Activated CD8-positive, alpha-beta T cell treated with anti-CD3 and anti-CD28 coated beads for 36 hours (primary cell): Measurements from ENCODE around the gene CHD6. TPM values are rescaled to one million over a fixed set of nuclear protein-coding genes. Genes with fewer than 3 reads are reported as not detected.

Experiments used
- ATAC-seq: fragments of 200-7000 bp; cut with Tn5 transposase; one replicate; pipeline ENCODE4 v1.10.0; 2021; ENCODE audit warnings: mild to moderate bottlenecking, moderate library complexity
- CTCF ChIA-PET: fragments of 350-600 bp; sonication (Branson Sonifier 250); formaldehyde crosslinking; loops from one replicate; lab custom pipeline; 2021; ENCODE audit warnings: antibody characterized with exemption; lab: Charles Lee
- POLR2A ChIA-PET: fragments of 350-600 bp; sonication (Branson Sonifier 250); formaldehyde crosslinking; loops from one replicate; lab custom pipeline; 2021; ENCODE audit warnings: antibody characterized with exemption; lab: Charles Lee
- DNase-seq: peaks from one replicate; pipeline ENCODE4 v3.0.0-alpha.2; 2020
- H3K27ac Mint-ChIP-seq: one replicate; pipeline ENCODE4 v1.8.0; 2021; ENCODE audit warnings: mild to moderate bottlenecking, mixed read lengths
- H3K27me3 Mint-ChIP-seq: one replicate; pipeline ENCODE4 v1.8.0; 2021; ENCODE audit warnings: mixed read lengths
- H3K36me3 Mint-ChIP-seq: one replicate; pipeline ENCODE4 v1.8.0; 2021; ENCODE audit warnings: low read depth, mixed read lengths
- H3K4me1 Mint-ChIP-seq: one replicate; pipeline ENCODE4 v1.8.0; 2021; ENCODE audit warnings: low read depth, mixed read lengths
- H3K4me3 Mint-ChIP-seq: one replicate; pipeline ENCODE4 v1.8.0; 2021; ENCODE audit warnings: mild to moderate bottlenecking, moderate library complexity, mixed read lengths
- H3K9me3 Mint-ChIP-seq: one replicate; pipeline ENCODE4 v1.8.0; 2021; ENCODE audit warnings: mixed read lengths
- intact Hi-C: fragments of 100-400 bp; cut with micrococcal nuclease; formaldehyde crosslinking; loops from one replicate; pipeline ENCODE4 v1.10.0; 2022
- total RNA-seq, 2 experiments: library from RNA; stranded (reverse); gene quantifications; one replicate each; pipeline ENCODE4 v1.2.3, GENCODE V29; 2021
- TF ChIP-seq, protein P1 (sequence below): fragments of 200-600 bp; IDR thresholded peaks from one replicate; pipeline ENCODE4 v1.8.0; 2022; ENCODE audit warnings: antibody characterized with exemption, mild to moderate bottlenecking

CHD6 gene
- total RNA-seq, 2 experiments from 2014 or later: 25.4 to 28.2 TPM

- ATAC-seq (no peak), DNase-seq (no peak)
- no peak overlapping the region for H3K27ac Mint-ChIP-seq
- intact Hi-C loops: no loop called here
- TF ChIP-seq, protein P1, sequence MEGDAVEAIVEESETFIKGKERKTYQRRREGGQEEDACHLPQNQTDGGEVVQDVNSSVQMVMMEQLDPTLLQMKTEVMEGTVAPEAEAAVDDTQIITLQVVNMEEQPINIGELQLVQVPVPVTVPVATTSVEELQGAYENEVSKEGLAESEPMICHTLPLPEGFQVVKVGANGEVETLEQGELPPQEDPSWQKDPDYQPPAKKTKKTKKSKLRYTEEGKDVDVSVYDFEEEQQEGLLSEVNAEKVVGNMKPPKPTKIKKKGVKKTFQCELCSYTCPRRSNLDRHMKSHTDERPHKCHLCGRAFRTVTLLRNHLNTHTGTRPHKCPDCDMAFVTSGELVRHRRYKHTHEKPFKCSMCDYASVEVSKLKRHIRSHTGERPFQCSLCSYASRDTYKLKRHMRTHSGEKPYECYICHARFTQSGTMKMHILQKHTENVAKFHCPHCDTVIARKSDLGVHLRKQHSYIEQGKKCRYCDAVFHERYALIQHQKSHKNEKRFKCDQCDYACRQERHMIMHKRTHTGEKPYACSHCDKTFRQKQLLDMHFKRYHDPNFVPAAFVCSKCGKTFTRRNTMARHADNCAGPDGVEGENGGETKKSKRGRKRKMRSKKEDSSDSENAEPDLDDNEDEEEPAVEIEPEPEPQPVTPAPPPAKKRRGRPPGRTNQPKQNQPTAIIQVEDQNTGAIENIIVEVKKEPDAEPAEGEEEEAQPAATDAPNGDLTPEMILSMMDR: no peak
- H3K4me3 Mint-ChIP-seq: no peak overlapping the region
- no peaks in the 10 kb centered on the region for H3K4me1 Mint-ChIP-seq
- H3K9me3 Mint-ChIP-seq: no peaks in the 10 kb centered on the region
- POLR2A ChIA-PET: no interaction called here
- H3K27me3 Mint-ChIP-seq: peaks cover 11% of the 10 kb centered on the region
- CTCF ChIA-PET: no interaction called here
- H3K36me3 Mint-ChIP-seq: no peaks in the 10 kb centered on the region
These were observed 257.1 kb downstream of the CHD6 start for GRCh38 chr20:41360831-41361756.

DNA sequence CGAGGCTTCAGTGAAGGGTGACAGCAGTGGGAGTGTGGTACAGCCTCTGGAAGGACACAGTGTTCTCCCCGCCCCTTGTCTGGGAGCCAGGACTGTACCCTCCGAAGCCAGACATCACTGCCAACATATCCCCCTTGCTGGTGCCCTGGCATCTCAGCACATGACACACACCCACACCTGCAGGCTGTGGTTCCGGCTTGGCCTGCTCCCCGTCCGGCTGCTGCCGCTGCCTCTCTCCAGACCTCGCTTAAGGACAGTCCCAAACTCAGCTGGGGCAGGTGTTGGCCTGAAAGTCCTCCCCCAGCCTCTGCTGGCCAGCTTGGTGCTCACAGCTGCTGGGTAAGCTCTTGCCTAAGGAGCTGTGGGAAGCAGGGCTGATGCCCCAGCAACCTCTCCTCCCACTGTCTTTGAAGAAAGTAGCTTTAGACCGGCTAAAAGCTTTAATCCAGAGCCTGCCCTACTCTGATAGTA is 258.6 kb downstream of the CHD6 start:
- Mint-ChIP-seq H3K27me3 (no peaks in the 10 kb centered on the region), H3K9me3 (no peaks in the 10 kb centered on the region), H3K27ac (no peak overlapping the region), H3K36me3 (no peaks in the 10 kb centered on the region), H3K4me3 (no peak overlapping the region), H3K4me1 (no peaks in the 10 kb centered on the region)
- ChIA-PET POLR2A (interaction anchor here (0.5 kb wide), 1 partner anchor 272 kb away, joined by 3 read pairs; no protein-coding TSS in a partner anchor), CTCF (no interaction called here)
- DNase-seq (no peak), ATAC-seq (no peak)
- intact Hi-C loops: no loop called here
- TF ChIP-seq, protein P1: no peak

DNA sequence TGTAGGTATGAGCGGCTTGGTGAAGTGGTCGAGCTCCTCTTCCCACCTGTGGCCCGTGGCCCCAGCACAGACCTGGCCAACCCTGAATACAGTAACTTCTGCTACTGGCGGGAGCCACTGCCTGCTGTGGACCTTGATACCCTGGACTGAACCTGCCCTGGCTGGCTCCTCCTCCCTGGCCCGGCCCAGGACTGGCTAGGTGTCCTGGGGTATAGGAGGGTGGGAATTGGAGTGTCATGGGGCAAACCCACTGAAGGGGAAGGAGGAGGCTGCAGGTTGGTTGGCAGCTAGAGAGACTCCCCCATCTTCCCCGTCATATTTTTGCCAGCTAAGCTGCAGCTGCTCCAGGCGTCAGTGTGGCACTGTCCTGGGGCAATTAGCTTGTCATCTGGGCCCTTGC is 259.5 kb downstream of the CHD6 start:
- Mint-ChIP-seq H3K4me3 (no peak overlapping the region), H3K9me3 (no peaks in the 10 kb centered on the region), H3K4me1 (no peaks in the 10 kb centered on the region), H3K27me3 (no peaks in the 10 kb centered on the region), H3K27ac (no peak overlapping the region), H3K36me3 (no peaks in the 10 kb centered on the region)
- CTCF ChIA-PET: interaction anchor here (1.1 kb wide), 1 partner anchor 18 kb away, joined by 3 read pairs; the partner anchor contains the start of gene LPIN3
- intact Hi-C loops: no loop called here
- TF ChIP-seq, protein P1: no peak
- DNase-seq (no peak), ATAC-seq (no peak)
- POLR2A ChIA-PET: no interaction called here

DNA sequence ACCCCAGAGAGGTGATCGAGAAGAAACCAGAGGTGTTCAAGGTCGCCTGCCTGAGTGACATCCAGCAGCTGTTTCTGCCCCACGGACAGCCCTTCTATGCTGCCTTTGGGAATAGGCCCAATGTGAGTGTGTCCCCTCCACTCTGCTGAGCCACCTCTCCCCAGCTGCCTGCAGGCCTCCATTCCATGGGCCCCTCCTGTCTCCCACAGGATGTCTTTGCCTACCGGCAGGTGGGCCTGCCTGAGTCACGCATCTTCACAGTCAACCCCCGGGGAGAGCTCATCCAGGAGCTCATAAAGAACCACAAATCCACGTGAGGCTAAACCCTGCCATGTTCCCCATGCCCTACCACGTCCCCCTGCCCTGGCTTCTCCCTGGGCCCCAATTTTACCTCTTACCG is 259.9 kb downstream of the CHD6 start:
- Mint-ChIP-seq H3K4me1 (no peaks in the 10 kb centered on the region), H3K27ac (no peak overlapping the region), H3K27me3 (no peaks in the 10 kb centered on the region), H3K36me3 (no peaks in the 10 kb centered on the region), H3K9me3 (no peaks in the 10 kb centered on the region), H3K4me3 (no peak overlapping the region)
- intact Hi-C loops: no loop called here
- ChIA-PET POLR2A (no interaction called here), CTCF (interaction anchor here (1.1 kb wide), 1 partner anchor 17 kb away, joined by 3 read pairs; the partner anchor contains the start of gene LPIN3)
- TF ChIP-seq, protein P1: no peak
- DNase-seq (no peak), ATAC-seq (no peak)
